HG03175 (cell line): ENCODE results near the gene RAI1.

Experiments
- ATAC-seq: cut with Tn5 transposase; IDR thresholded peaks from one replicate; pipeline ENCODE4 v1.9.1; 2021; ENCODE audit warnings: mild to moderate bottlenecking, moderate library complexity; ENCODE audit not compliant: unreplicated experiment

The RAI1 gene

DNA sequence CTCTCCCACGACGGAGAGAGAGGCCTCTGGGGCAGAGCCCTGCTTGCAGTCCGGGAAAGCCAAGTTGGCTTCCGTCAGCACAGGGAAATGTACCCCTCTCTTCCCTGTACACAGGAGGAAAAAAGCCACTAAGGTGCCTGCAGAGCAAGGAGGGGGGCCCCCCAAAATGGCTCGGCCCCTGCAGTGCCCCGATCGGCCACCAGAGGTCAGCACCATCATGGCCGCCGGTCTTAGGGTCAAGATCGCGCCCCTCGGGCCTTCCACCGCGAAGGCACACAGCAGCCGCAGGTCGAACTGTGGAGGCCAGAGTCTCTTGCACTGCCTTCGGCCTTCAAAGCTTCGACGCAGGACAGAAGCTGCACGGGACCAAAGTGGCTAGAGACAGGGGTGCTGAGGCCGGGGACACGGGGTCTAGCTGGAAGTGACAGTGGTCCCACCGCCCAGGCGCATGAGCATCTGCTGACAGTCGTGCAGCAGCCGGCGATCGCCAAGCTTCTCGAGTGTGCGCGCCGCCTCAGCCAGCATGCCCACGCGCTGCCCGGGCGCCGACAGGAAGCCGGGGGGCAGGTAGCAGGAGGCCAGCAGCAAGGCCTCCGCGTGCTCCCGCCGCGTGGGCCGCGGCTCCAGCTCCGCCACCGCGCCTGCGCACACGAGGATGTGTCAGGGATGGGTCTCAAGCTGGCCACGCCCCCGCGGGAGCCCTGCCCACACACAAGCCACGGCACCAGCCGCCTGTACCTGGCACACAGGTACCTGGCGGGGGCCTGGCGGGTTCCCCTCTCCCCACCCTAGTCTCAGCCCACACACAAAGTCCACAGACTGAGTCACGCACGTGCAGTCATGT lies 131.2 kb downstream of the RAI1 start:
- peak; percentile 48 for ATAC-seq

DNA sequence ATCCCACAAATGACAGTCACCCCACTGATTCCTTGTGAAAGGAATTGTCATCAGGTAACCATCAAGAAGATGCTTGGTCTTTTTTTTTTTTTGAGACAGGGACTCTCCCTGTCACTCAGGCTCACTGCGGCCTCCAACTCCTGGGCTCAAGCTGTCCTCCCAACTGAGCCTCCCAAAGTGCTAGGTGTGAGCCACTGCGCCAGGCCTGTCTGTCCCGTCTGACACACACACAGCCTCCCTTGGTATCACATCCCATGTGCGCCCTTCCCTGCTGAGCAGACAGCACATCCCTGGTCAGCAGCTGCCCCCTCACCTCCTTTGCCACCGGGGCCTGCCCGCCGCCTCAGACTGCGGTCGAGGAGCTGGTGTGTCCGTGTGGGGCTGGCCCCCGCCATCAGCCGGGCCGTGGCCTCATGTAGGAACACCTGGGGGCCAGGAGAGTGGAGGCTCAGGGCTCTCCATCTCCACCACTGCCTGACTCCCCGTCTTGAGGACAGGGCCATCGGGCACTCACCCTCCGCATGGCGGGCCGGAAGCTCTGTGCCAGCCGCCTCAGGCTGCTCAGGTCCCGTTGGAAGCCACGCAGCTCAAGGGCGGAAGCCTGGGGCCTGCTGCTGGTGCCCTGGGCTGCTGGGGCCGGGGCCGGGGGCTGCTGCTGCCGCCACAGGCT lies 131.9 kb downstream of the RAI1 start:
- ATAC-seq, result no peak

DNA sequence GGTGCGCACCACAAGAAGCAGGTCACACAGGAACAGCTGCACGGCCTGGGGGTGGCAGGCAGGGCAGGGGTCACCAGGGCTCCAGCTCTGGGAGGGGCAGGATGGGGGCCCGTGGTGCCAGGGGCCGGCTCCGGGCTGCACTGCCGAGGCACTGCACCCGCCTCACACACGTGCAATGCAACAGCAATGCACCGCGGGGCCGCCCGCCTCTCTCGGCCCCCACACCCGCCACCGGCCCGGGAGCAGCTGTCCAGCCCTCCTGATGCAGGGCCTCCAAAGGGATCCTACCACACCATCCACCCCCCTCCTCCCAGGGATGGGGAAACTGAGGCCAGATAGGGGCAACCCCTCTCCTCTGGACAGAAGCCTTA lies 132.5 kb downstream of the RAI1 start:
- ATAC-seq, result no peak

DNA sequence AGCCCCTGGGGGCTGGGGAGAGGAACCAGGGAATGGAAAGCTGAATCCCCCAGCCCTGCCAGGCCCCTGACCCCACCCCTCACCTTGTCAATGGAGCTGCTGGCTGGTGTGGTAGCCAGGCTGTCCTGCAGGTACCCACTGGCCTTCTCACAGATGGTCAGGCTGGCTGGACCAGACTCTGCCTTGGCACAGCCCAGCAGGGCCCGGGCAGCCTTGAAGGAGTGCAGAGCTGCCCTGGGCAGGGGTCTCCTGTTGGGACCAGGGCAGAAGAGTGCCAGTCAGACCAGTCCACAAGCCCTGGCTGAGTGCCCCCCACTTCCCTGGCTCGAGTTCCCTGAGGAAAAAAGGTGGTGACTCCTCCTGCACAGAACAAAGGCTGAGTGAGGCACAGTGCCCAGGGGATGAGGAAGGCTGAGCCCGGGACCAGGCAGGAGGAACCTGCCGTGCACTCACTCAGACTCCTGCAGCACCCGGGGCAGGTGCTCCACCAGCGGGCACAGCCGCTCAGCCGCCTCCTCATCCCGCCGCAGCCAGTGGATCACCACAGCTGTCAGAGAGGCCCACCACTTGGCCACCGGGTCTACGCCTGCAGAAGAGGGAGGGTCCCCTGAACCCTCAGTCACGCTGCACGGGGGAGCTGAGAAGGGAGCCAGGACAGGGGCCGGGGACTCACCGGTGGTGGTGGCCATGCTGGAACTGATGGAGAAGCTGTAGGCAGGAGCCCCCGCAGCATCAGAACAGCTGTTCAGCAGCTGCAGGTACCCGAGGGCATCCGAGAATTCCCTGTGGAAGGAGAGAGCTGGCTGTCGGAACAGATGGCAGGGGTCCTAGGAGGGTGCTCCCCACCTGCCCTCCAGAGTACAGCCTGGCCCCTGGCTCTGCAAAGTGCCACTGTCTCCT lies 133.2 kb downstream of the RAI1 start:
- ATAC-seq, result no peak

DNA sequence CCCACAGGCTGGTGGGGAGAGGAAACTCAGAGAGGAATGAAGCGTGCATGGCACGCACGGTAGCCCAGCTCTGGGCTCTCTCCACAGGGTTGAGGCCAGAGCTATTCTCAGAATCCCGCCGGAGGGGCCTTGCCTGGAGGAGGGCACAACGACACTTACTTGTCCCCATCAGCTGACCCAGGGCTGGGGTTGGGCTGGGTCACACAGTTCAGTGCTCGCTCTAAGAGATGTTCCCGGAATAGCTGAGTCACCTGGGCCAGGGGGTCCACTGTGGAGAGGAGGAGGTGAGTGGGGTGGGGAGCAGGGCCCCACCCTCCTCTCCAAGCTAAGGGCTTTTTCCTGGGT lies 133.8 kb downstream of the RAI1 start:
- no peak for ATAC-seq

DNA sequence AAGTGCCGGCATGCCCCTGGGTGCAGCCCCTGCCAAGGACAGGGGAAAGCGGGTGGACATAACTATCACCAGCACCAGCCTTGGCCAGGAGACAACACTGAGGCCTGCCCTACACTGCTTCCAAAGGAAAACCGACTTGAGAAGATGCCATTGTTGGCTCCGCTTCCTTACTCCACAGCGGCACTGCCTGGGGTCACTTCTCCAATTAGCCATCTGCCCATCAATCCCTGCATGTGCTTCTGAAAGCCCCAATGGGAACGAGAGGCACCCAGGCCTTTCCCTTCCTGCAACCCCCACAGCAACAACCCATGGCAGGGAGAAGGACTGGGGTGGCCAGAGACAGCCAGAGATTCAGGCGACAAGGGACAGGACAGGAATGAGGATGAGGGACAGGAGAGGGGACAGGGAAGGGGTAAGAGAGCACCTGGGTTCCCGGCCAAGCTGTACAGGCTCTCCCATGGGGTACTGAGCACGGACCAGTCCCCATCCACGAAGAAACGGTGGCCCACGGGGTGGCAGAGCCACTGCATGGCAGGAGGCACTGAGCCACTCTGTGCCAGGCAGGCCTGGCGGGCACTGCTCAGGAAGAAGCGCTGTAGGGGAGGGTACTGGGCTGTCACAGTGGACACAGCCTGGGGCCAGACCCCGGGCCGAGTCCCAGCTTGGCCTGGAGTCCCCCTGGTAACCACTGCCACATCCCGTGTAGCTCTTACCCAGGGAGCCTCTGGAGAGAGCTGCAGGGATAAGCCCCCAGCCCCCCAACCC lies 134.4 kb downstream of the RAI1 start:
- no peak for ATAC-seq

DNA sequence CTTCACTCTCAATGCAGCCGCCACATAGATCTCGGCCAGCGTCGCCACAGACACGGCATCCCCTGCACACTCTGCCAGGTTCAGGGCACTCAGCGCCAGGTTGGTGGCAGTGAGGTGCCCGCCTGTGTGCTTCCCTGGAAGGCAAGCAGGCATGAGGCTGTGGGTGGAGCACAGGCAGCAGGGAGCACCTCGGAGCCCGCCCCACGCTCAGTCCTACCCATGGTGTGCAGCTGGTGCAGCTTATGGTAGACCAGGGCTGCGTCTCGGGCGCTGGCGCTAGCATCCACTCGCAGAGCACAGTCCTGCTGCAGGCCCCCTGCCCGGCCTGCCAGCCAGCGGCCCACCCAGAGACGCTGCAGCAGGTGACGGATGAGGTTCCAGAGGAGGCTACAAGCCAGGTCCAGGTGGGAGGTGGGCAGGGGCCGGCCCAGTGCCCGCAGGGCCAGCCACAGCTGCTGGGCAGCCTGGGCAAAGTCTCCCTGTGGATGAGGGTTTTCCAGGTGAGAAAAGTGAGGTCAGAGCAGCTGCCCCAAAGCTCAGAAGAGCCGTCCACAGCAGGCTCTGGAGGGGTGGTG lies 135.1 kb downstream of the RAI1 start:
- ATAC-seq, result no peak

DNA sequence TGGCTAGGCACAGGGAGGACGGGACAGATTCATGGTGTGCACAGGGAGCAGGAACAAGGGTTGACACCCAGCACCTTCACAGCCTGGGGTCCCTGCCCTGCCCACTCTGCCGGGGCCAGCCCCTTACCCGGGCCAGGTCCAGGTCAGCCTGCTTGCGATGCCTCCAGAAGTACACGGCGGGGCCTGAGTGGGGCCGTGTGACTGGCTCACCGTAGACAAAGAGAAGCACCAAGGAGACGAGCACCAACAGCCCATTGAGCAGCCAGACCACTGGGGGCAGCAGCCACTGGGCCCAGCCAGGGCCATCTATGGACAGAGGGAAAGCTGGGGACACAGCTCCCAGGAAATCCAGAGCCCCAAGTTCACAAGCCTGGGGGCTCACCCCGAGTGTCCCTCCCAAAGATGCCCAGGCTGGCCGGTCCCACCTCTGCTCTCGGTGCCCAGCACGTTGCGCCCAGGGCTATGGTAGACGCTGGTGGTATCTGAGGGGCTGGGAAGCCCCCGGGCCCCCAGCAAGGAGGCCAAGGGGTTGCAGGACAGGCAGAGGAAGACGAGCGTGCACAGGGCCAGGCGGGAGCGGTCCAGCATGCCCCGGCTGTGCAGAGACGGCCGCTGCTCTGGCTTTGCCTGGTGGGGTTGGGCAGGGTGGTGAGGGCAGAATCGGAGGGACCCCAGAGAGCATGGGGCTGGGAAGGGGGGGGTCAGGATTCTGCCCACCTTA lies 135.7 kb downstream of the RAI1 start:
- ATAC-seq, result no peak

DNA sequence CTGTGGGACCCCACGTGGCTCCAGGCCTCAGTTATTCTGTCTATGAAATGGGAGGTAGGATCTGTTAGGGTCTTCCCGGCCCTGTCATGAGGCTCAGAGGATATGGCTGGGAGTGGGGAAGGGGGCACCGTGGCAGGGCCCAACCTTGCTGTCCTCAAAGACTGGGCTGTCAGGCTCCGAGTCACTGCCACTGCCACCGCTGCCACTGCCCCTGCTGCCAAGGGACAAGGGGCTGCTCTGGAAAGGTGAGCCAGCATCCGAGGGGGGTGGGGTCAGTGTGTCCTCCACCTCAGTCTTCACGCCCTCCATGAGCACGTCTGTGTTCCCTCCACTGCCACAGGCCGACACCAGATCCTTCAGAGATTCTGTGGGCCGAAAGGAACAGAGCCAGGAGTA lies 136.3 kb downstream of the RAI1 start:
- ATAC-seq, result no peak

DNA sequence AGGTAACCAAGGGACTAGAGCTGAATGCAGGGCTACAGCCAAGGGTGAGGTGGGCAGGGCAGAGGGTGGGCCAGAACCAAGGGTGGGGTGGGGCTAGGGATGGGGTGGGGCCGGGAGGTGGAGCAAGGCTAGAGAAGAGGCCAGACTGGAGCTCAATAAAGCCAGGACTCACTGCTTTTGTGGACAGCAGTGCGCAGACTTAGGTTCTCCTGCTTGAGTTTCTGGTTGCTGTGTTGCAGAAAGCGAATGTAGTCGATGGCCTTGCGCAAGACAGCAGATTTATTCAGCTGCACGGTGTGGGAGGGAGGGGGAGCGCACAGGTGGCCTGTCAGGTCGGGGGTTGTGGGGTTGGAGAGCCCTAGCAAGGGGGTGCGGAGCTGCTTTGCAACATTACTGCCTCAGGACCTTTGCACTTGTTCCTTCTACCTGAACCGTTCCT lies 136.8 kb downstream of the RAI1 start:
- ATAC-seq, result no peak

DNA sequence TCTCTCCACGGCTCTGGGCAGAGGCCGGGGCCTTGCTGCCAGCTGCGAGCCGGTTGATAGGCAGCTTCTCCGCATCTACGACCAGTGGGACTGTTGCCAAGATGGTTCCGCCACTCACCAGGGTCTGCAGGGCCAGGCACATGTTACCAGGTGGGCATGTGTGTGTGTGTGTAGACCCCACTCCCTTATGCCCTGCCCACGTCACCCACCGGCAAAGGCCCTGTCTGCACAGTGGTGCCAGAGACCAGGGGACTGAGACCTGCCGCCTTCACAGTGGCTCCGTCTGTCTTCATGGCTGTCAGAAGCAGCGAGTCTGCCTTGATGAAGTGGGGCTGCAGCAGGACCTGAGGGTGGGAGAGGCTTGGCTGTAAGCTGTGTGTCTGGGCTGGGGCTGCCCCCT lies 137.9 kb downstream of the RAI1 start:
- ATAC-seq, result no peak

DNA sequence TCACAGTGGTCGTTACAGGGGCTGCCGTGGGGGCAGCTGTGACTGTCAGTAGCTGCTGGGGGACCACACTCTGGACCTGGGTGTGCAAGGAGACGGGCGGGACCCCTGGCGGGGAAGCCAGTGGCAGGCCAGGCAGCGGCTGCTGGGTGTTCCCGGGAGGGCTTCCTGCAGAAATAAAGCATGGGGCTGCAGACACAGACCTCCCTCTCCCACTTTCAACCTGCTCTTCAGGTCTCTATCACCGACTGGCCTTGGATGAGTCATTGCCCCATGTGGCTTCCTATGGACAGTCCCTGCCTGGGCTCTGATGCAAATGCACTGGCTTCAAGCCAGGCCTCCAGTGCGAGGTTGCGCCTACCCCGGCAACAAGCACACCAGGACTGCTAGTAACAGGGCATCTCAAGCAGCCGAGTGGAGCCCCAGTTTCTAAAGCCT lies 138.3 kb downstream of the RAI1 start:
- peak; percentile 33 for ATAC-seq

DNA sequence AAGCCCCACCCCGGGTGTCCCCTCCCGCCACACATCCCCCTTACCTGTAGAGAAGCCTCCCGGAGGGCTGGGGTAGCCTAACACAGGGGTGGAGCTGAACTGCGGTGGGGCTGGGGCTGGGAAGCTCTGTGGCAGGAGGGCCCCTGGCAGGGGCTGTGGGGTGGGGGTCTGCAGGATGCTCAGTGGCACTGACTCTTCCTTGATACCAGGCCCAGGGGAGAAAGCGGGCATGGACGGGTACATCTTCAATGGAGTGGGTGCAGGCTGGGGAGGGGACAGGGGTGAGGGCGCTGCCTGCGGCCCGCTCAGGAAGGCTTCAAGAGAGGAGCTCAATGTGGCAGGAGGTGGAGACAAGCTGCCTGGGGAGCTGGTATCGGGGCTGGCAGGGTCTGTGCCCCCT lies 138.8 kb downstream of the RAI1 start:
- ATAC-seq, result no peak

DNA sequence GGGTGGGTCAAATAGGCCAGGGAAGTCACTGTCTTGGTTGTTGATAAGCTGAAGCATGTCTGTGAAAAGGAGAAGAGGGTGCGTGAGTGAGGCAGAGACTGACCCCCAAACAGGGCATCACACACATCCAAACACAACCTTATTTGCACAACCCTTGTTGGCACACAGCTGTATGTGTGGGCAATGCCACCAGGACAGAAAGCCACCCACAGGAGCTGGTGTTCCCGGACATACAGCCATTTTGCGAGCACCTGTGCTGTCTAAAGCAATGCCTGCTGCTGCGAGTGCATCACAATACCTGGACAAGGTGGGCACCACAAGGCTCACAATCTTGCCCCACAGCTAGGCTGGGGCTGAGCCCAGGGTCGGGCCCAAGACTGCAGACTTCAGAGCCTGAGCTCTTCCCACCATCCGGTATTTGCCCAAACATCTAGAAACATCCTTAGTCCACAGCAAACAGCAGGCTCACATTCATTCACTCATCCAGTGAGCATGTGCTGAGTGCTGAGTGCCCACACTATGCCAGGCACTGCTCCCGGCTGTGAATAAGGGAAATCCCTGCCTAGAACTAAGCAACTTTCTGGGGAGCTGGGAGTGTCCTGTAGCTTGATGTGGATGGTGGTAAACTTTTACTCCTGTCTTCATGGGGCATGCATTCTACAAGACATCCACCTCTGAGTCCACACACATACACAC lies 139.4 kb downstream of the RAI1 start:
- no peak for ATAC-seq

DNA sequence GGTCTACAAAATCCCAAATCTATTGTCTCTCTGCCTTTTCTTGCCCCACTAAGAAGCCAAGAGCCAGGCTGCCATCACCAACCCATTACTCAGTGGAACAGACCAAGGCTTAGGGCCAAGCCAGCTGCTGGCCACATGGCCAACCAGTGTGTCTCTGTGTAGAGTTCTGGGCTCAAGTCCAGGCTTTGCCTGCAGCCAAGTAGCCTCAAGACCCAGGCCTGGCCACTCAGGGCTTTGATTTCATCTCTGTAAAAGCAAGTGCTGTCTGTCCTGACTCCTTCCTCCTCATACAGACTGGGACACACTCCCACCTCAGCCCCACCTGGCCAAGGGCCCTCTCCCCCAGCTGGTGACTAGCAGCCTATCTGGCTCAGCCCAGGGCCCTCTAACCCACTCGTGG lies 140.9 kb downstream of the RAI1 start:
- no peak for ATAC-seq

DNA sequence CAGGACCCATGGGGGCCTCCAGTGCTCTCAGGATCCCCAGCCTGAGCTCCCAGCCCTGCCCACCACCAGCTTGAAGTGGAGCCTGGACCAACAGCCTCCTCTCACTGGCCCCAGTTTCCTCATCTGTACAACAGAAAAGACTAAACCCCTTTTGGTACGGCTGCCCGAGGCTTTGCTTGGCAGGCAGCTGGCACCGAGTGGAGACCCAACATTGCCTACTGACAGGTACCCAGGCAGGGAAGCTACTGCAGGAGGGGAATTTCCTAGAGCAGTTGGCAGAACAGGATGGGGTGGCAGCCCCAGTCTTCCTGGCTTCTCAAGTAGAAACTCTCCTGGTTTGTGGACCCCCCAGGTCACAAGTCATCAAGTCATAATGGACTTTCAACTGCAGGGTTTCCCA lies 141.4 kb downstream of the RAI1 start:
- no peak for ATAC-seq

DNA sequence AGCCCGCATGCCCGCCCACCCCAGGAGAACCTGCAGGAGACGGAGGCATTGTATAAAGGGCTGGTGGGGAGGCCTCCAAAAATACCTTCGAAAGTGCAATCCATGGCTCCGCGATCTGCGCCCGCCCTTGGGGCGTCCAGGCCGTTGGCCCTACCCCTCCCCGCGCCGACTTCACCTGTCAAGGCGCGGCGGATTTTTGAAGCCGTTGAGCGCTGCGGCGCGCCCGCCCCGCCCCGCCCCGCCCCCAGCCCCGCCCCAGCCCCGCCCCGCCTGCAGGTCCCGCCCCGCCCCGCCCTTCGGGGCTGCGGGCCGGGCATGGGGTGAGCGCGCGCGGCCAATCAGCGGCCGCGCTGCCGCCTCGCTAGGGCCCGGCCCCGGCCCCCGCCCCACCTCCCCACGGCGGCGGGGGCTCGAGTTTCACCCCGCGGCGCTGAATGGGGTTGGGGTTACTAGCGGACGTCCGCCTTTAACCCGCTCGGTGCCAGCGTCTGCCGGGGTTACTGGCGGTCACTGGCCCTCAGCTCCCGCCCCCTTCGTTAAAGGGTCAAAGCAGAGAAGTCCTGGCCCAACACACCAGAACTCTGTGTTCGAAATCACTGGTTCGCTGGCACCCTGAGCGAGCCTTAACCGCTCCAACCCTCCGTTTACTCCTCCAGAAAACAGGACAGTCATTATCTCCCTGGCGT lies 142.3 kb downstream of the RAI1 start:
- ATAC-seq, result peak; percentile 81

DNA sequence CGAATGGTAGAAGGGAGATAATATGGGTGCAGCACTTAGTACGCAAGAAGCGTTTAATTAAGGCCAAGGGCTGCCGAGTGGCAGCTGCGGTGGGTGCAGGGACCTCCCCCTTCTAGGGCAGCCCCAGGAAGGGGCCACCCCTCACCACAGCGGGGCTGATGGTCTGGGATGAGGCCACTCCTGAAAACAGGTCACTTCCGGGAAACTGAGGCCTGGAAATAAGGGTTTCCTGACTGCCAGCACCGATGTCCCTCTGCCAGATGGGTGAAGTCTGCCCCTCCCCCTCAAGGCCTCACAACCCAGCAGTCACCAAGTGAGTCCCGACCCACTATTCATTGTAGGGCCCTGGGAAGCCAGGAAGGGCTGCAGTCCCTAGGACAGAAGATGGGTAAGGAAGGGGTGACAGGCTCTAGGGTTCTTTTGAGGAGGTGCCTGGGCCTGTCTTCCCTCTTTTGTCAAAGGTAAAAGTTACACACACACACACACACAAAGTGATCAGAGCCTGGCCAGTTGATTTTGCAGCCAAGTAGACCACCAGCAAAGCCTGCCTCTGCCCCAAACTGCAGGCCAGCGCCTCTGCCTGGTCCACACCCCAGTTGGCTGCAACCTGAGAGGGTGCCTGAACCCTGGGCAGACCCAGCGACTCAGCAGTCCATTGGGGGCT lies 143.0 kb downstream of the RAI1 start:
- no peak for ATAC-seq
